Tibial nerve (tissue), 4 donors: ENCODE measurements around the gene GORASP2. TPM values are rescaled to one million over a fixed set of nuclear protein-coding genes. Genes with fewer than 3 reads are reported as not detected.

Experiments
- DNase-seq, 2 donors: peaks; one replicate each; pipeline ENCODE4 v3.0.0-alpha.2; 2019; ENCODE audit warnings: low spot score in 2 of 2
- H3K27ac ChIP-seq, 4 donors: fragments of 200-600 bp; sonication (generic) in 3 of 4; one replicate each; pipeline ENCODE4 v1.5.1; 2017 to 2019; ENCODE audit warnings: mild to moderate bottlenecking in 1 of 4
- H3K27me3 ChIP-seq, 2 donors: fragments of 200-600 bp; sonication (generic) in 1 of 2; one replicate each; pipeline versions ENCODE4 v1.5.1 to v1.6.0; 2017 to 2019
- H3K36me3 ChIP-seq, 3 donors: fragments of 200-600 bp; sonication (generic); one replicate each; pipeline ENCODE4 v1.5.1; 2018 to 2019
- H3K4me1 ChIP-seq, 4 donors: fragments of 200-600 bp; sonication (generic) in 3 of 4; one replicate each; pipeline ENCODE4 v1.5.1; 2017 to 2019
- H3K4me3 ChIP-seq, 4 donors: fragments of 200-600 bp; sonication (generic) in 3 of 4; one replicate each; pipeline ENCODE4 v1.5.1; 2017 to 2019; ENCODE audit warnings: mild to moderate bottlenecking in 1 of 4, moderate library complexity in 1 of 4
- H3K9me3 ChIP-seq, 4 donors: fragments of 200-600 bp; sonication (generic) in 3 of 4; one replicate each; pipeline ENCODE4 v1.5.1; 2017 to 2019
- EP300 ChIP-seq, 2 donors: sonication (generic); formaldehyde crosslinking; IDR thresholded peaks; one replicate each; pipeline ENCODE4 v1.6.1; 2017; ENCODE audit warnings: antibody characterized with exemption in 2 of 2, mild to moderate bottlenecking in 1 of 2
- POLR2A ChIP-seq, 2 donors: fragments of 450-650 bp; IDR thresholded peaks; one replicate each; pipeline ENCODE4 v1.6.1; 2017; ENCODE audit warnings: antibody characterized with exemption in 2 of 2, mild to moderate bottlenecking in 2 of 2, moderate library complexity in 2 of 2
- WGBS, 2 donors: methylation state at CpG; one replicate each; pipeline ENCODE4 v1.1.5; 2018; 5-methylcytosine and 5-hydroxymethylcytosine counted together
- total RNA-seq, 4 donors: library from RNA; depleted of rRNA; stranded (reverse); fragments of >200 nt; gene quantifications; one replicate each; pipeline ENCODE4 v1.1.0, GENCODE V29; 2016
- TF ChIP-seq, protein P1 (sequence below), 5 experiments: fragments of 200-600 bp in 3 of 5; fragments of 450-650 bp in 2 of 5; sonication (generic) in 3 of 5; IDR thresholded peaks; one replicate each; pipeline ENCODE4 v1.5.1; 2016 to 2019; ENCODE audit warnings: antibody characterized with exemption in 5 of 5, mild to moderate bottlenecking in 3 of 5, moderate library complexity in 2 of 5

GORASP2 gene
- total RNA-seq, 4 donors from 2014 or later = 22.2 to 35.4 (median 27.4) TPM

DNA sequence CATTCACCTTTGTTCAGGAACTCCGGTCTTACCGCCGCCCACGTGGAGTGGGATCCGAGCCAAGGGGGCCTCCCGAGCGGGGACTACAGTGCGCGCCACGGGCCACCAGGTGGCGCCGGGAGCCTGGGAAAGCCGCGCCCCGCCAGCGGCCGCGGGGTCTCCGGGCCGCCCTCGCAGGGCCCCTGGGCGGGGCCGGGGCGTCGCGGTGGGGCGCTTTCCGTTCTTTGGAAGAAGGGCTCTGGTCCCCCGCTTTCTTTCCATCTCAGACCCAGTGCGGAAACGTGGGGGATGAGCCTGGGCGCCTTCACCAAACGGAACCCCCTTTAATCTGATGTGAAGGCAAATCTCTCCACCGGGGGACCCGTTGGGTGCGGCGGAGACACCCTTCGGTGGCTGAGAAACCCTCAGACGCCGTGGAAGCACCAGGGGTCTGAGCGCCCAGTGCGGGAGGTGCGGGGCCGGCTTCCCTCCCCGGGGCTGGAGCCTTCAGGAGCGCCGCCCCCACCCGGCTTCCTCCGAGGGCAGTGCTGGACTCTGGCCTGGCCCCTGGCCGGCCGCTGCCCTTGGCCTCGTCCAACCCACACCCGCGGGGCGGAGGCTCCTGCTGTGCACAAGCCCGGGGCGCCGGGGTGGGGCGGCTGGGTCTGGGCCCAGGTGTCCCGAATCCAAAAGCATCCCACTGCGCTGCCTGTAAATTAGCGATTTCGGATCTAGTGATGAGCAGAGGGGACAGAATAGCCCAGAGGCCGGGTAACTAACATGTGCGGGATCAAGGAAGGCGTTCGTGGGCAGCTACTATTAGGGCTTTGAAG, 44.6 kb downstream of the GORASP2 start:
- TF ChIP-seq, protein P1, sequence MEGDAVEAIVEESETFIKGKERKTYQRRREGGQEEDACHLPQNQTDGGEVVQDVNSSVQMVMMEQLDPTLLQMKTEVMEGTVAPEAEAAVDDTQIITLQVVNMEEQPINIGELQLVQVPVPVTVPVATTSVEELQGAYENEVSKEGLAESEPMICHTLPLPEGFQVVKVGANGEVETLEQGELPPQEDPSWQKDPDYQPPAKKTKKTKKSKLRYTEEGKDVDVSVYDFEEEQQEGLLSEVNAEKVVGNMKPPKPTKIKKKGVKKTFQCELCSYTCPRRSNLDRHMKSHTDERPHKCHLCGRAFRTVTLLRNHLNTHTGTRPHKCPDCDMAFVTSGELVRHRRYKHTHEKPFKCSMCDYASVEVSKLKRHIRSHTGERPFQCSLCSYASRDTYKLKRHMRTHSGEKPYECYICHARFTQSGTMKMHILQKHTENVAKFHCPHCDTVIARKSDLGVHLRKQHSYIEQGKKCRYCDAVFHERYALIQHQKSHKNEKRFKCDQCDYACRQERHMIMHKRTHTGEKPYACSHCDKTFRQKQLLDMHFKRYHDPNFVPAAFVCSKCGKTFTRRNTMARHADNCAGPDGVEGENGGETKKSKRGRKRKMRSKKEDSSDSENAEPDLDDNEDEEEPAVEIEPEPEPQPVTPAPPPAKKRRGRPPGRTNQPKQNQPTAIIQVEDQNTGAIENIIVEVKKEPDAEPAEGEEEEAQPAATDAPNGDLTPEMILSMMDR (IDR thresholded peaks at IDR 0.05) = peak; percentile 96 to 99 (median 97)
- peak in 1 of 2 donors; percentile 38 for TF ChIP-seq POLR2A (IDR thresholded peaks at IDR 0.05)
- TF ChIP-seq EP300 (IDR thresholded peaks at IDR 0.05) = peak in 1 of 2 donors; percentile 48
- DNase-seq = peak; percentile 66 to 80
- H3K9me3 ChIP-seq = no peaks in the 10 kb centered on the region
- peaks cover 0 to 16% (median 0%) of the 10 kb centered on the region in 4 donors for H3K4me1 ChIP-seq
- H3K27ac ChIP-seq = peak overlapping the region; percentile 65 to 93 (median 86)
- H3K36me3 ChIP-seq = peaks cover 0 to under 1% (median 0%) of the 10 kb centered on the region in 3 donors
- H3K27me3 ChIP-seq = no peaks in the 10 kb centered on the region
- WGBS, 2 donors = 9 to 20% methylated on average over 23 to 54 of the region's 67 CpGs
- H3K4me3 ChIP-seq = peak overlapping the region; percentile 56 to 90 (median 74)

GRCh38 chr2:170974304-170974993, 45.4 kb downstream of the GORASP2 start:
- Histone ChIP-seq H3K4me3 (peak overlapping the region; percentile 56 to 90 (median 74)), H3K27ac (no peak overlapping the region), H3K27me3 (no peaks in the 10 kb centered on the region), H3K9me3 (no peaks in the 10 kb centered on the region), H3K4me1 (peaks cover 0 to 16% (median 0%) of the 10 kb centered on the region in 4 donors), H3K36me3 (no peaks in the 10 kb centered on the region)
- TF ChIP-seq POLR2A (IDR thresholded peaks at IDR 0.05) = no peak
- TF ChIP-seq, protein P1 (IDR thresholded peaks at IDR 0.05) = no peak
- TF ChIP-seq EP300 (IDR thresholded peaks at IDR 0.05) = no peak
- 77 to 80% methylated on average over 11 of the region's 11 CpGs for WGBS, 2 donors
- no peak for DNase-seq

DNA sequence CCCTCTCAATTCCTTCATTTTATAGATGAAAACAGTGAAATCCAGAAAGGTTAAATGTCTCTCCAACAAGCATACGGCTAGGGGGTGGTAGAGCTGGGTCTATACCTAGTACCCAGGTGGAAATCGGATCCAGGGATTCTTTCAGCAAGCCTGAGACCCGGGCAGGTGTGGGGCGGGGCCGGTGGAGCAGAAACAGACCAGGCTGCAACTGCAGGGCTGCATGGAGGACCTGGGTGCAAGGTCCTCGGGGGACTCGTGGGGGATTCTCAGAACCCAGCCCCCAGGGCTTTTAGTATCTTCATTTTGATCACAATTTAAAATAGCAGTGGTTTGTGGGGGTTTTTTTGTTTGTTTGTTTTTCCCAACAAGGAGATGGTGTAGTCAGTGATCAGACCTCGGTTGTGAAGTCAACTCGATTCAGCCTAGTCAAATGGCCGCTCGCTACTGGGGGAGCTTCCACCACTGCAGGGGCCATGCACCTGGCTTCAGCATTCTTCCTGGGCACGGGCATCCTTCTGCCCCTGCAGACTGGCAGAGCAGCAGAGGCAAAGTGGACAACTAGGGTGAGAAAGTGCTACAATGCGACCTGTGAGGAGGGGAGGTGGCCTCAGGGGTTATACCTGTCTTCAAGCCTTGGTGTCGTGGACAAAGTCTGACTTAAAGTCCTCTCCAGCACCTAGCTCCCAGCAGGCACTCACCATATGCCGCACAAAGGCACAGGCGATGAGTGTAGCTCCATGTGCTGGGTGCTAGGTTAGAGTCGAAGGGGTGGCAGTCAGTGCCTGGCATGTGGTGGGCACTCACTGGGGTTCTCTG, 46.3 kb downstream of the GORASP2 start:
- no peaks in the 10 kb centered on the region for H3K27me3 ChIP-seq
- TF ChIP-seq, protein P1 (IDR thresholded peaks at IDR 0.05) = no peak
- TF ChIP-seq EP300 (IDR thresholded peaks at IDR 0.05) (no peak), POLR2A (IDR thresholded peaks at IDR 0.05) (no peak)
- H3K9me3 ChIP-seq = no peaks in the 10 kb centered on the region
- DNase-seq = no peak
- H3K36me3 ChIP-seq = no peaks in the 10 kb centered on the region
- no peak overlapping the region for H3K4me3 ChIP-seq
- peaks cover 0 to 16% (median 0%) of the 10 kb centered on the region in 4 donors for H3K4me1 ChIP-seq
- WGBS, 2 donors = 88 to 91% methylated on average over 16 to 17 of the region's 17 CpGs
- no peak overlapping the region for H3K27ac ChIP-seq

DNA sequence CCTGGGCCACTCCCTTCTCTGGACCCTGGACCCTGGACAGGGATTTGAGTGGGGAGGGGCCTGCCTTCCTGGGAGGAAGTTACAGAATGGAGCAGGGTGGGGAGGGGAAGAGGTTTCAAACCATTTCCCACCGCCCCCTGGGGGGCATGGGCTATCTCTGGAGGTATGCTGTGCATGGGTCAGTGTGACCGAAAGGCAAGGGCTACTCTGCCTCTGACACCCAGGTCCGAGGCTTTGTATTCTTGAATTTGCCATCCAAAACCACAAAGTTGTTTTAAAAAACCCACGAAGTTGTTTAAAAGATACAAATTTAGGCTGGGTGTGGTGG, 46.9 kb downstream of the GORASP2 start:
- 65 to 77% methylated on average over 4 of the region's 4 CpGs for WGBS, 2 donors
- H3K36me3 ChIP-seq = no peaks in the 10 kb centered on the region
- TF ChIP-seq, protein P1 (IDR thresholded peaks at IDR 0.05) = no peak
- no peak for TF ChIP-seq EP300 (IDR thresholded peaks at IDR 0.05)
- TF ChIP-seq POLR2A (IDR thresholded peaks at IDR 0.05) = no peak

More for the DNA sequence above, 46.9 kb downstream of the GORASP2 start:
- Histone ChIP-seq H3K4me1 (peaks cover 0 to 16% (median 0%) of the 10 kb centered on the region in 4 donors), H3K4me3 (no peak overlapping the region), H3K9me3 (no peaks in the 10 kb centered on the region), H3K27me3 (no peaks in the 10 kb centered on the region), H3K27ac (no peak overlapping the region)
- no peak for DNase-seq
